K562 (cell line): Measurements from ENCODE around the gene MYADML2. TPM values are rescaled to one million over a fixed set of nuclear protein-coding genes. Genes with fewer than 3 reads are reported as not detected.

Experiments
- BCOR ChIP-seq: fragments of 450-650 bp; IDR thresholded peaks from 2 replicates; pipeline ENCODE4 v1.6.1; 2016
- CEBPG ChIP-seq, 3 experiments: fragments of 200-800 bp in 1 of 3; sonication (Bioruptor generic) in 1 of 3; sonication (generic) in 1 of 3; formaldehyde crosslinking in 1 of 3; IDR thresholded peaks in 2 of 3; conservative IDR thresholded peaks in 1 of 3; 2 replicates each; pipeline versions ENCODE4 v1.6.1 to v1.8.0; 2016 to 2022; ENCODE audit warnings: missing compliant biosample characterization in 2 of 3, missing genetic modification characterization in 2 of 3, mild to moderate bottlenecking in 1 of 3, missing genetic modification reagents in 1 of 3
- CXXC5 ChIP-seq: fragments of 250-450 bp; sonication (Bioruptor Pico); IDR thresholded peaks from 2 replicates; pipeline ENCODE4 v1.8.0; 2022; ENCODE audit warnings: inconsistent platforms, mild to moderate bottlenecking, moderate library complexity
- ESRRA ChIP-seq: fragments of 450-650 bp; IDR thresholded peaks from 2 replicates; pipeline ENCODE4 v1.6.1; 2014; ENCODE audit warnings: low read depth, mild to moderate bottlenecking, moderate library complexity, borderline replicate concordance
- JUND ChIP-seq, 2 experiments: IDR thresholded peaks; 2 replicates in 1 of 2; 3 replicates in 1 of 2; pipeline ENCODE4 v1.6.1; 2011; ENCODE audit warnings: borderline replicate concordance in 2 of 2, low read depth in 2 of 2, low read length in 2 of 2, improper control_type of control experiment in 1 of 2, missing biosample characterization in 1 of 2, missing genetic modification characterization in 1 of 2, missing genetic modification reagents in 1 of 2
- MECOM ChIP-seq: fragments of 250-450 bp; sonication (Bioruptor Pico); IDR thresholded peaks from 2 replicates; pipeline ENCODE4 v1.8.0; 2022; ENCODE audit warnings: inconsistent platforms
- PHF8 ChIP-seq: fragments of 200-600 bp; sonication (generic); IDR thresholded peaks from 2 replicates; pipeline ENCODE4 v1.6.1; 2012; ENCODE audit warnings: mixed run types, mild to moderate bottlenecking, inconsistent platforms, low read length, moderate library complexity, borderline replicate concordance
- POLR2A ChIP-seq: fragments of 450-650 bp; conservative IDR thresholded peaks from 2 replicates; pipeline ENCODE4 v1.6.1; 2016
- TCF3 ChIP-seq: sonication (generic); formaldehyde crosslinking; IDR thresholded peaks from 2 replicates; pipeline ENCODE4 v1.4.0; 2020; ENCODE audit warnings: mild to moderate bottlenecking, missing genetic modification reagents
- TCF7 ChIP-seq: sonication (generic); IDR thresholded peaks from 2 replicates; pipeline ENCODE4 v1.6.1; 2016; ENCODE audit warnings: antibody characterized with exemption, borderline replicate concordance
- WHSC1 ChIP-seq: IDR thresholded peaks from one replicate; pipeline ENCODE4 v1.6.1; 2012; ENCODE audit warnings: low read length, control low read depth, inconsistent platforms
- YY1 ChIP-seq, 3 experiments: IDR thresholded peaks; 2 replicates each; pipeline ENCODE4 v1.6.1; 2011; ENCODE audit warnings: low read length in 2 of 3, mild to moderate bottlenecking in 2 of 3, moderate library complexity in 2 of 3, borderline replicate concordance in 1 of 3, control low read depth in 1 of 3, low read depth in 1 of 3; ENCODE audit not compliant: insufficient read depth in 3 of 3, insufficient replicate concordance in 2 of 3, control insufficient read depth in 1 of 3, insufficient read length in 1 of 3; ENCODE audit errors: extremely low read depth in 1 of 3
- ZBTB7A ChIP-seq: IDR thresholded peaks from 2 replicates; pipeline ENCODE4 v1.6.1; 2011; ENCODE audit warnings: low read depth, mild to moderate bottlenecking, low read length, moderate library complexity, borderline replicate concordance; ENCODE audit not compliant: control insufficient read depth
- ZFP36 ChIP-seq: fragments of 150-350 bp; IDR thresholded peaks from 2 replicates; pipeline ENCODE4 v1.6.1; 2018; ENCODE audit warnings: low read length, low read depth; ENCODE audit not compliant: partially characterized antibody
- ZFP91 ChIP-seq: sonication (generic); formaldehyde crosslinking; IDR thresholded peaks from 2 replicates; pipeline ENCODE4 v1.8.0; 2022; ENCODE audit warnings: mild to moderate bottlenecking, missing genetic modification reagents
- ZNF263 ChIP-seq: sonication (generic); formaldehyde crosslinking; IDR thresholded peaks from 2 replicates; pipeline ENCODE4 v1.8.0; 2022; ENCODE audit warnings: mild to moderate bottlenecking, missing genetic modification reagents, borderline replicate concordance
- polyA plus RNA-seq, 8 experiments: library from polyadenylated mRNA; depleted of rRNA in 4 of 8; stranded (reverse) in 5 of 8; unstranded in 3 of 8; fragments of >200 nt; fragmentation: Nextera tagmentation in 2 of 8; fragmentation: Illumina TruSeq in 1 of 8; extraction: Ambion mirVana in 2 of 8; extraction: Trizol in 1 of 8; gene quantifications; 2 replicates each; pipeline versions ENCODE4 v1.2.1 to v1.2.3, GENCODE V29; 2011 to 2014; ENCODE audit warnings: inconsistent platforms in 1 of 8, missing spikeins in 1 of 8
- total RNA-seq, 7 experiments: library from RNA; depleted of rRNA in 6 of 7; stranded (reverse); fragments of >200 nt in 6 of 7; fragmentation: Illumina TruSeq in 2 of 7; extraction: Trizol in 2 of 7; gene quantifications; 2 replicates each; pipeline versions ENCODE4 v1.2.1 to v1.2.3, GENCODE V29; 2011 to 2021; ENCODE audit warnings: low replicate concordance in 1 of 7
- TF ChIP-seq, protein P1 (sequence below): sonication (generic); formaldehyde crosslinking; IDR thresholded peaks from 2 replicates; pipeline ENCODE4 v1.8.0; 2023; ENCODE audit warnings: missing genetic modification reagents, mild to moderate bottlenecking, borderline replicate concordance

MYADML2 gene
- total and polyA plus RNA-seq, 9 of the 15 experiments (the other 6 are each of a cell fraction or from before 2014, with no cell fraction given): not detected

DNA sequence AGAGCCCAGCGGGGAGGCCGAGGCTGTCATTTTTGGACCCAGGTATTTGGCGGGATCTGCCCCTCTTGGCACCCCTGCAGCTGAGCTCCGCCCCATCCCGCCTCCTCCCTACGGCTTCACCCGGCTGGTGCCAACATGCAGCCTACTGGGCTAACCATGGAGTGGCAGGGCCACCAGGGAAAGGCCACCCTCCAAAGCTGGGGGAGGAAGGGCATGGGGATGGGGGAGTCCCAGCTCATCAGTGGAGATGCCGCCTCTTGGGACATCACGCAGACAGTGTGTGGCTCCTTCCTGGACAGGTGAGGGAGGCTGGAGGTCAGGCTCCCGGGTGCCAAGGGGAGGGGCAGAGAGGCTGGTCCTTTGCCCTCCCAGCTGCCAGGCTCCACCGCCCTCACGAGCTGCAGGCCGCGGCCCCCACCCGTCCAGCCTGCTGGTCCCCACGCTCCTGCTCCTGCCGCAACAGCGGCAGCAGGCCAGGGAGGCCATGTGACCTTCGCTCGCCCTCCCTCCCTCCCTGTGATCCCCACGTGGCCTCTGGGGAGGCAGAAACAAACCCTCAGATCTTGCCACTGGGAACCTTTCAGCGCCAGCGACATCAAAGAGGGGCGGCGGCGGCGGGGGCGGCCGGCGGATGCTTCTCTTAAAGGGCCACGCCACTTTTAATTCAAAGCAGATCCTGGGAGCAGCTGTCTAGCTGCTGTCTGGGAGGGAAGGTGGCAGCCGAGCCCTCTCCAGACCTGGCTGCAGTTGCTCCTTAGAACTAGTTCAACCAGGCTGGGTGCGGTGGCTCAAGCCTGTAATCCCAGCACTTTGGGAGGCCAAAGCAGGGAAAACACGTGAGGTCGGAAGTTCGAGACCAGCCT lies 20.7 kb upstream of the MYADML2 start (continued):
- TF ChIP-seq, protein P1, sequence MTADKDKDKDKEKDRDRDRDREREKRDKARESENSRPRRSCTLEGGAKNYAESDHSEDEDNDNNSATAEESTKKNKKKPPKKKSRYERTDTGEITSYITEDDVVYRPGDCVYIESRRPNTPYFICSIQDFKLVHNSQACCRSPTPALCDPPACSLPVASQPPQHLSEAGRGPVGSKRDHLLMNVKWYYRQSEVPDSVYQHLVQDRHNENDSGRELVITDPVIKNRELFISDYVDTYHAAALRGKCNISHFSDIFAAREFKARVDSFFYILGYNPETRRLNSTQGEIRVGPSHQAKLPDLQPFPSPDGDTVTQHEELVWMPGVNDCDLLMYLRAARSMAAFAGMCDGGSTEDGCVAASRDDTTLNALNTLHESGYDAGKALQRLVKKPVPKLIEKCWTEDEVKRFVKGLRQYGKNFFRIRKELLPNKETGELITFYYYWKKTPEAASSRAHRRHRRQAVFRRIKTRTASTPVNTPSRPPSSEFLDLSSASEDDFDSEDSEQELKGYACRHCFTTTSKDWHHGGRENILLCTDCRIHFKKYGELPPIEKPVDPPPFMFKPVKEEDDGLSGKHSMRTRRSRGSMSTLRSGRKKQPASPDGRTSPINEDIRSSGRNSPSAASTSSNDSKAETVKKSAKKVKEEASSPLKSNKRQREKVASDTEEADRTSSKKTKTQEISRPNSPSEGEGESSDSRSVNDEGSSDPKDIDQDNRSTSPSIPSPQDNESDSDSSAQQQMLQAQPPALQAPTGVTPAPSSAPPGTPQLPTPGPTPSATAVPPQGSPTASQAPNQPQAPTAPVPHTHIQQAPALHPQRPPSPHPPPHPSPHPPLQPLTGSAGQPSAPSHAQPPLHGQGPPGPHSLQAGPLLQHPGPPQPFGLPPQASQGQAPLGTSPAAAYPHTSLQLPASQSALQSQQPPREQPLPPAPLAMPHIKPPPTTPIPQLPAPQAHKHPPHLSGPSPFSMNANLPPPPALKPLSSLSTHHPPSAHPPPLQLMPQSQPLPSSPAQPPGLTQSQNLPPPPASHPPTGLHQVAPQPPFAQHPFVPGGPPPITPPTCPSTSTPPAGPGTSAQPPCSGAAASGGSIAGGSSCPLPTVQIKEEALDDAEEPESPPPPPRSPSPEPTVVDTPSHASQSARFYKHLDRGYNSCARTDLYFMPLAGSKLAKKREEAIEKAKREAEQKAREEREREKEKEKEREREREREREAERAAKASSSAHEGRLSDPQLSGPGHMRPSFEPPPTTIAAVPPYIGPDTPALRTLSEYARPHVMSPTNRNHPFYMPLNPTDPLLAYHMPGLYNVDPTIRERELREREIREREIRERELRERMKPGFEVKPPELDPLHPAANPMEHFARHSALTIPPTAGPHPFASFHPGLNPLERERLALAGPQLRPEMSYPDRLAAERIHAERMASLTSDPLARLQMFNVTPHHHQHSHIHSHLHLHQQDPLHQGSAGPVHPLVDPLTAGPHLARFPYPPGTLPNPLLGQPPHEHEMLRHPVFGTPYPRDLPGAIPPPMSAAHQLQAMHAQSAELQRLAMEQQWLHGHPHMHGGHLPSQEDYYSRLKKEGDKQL (CRISPR knock-in tag): 0 out of 2 replicates have a peak, but pooled peaks have one; percentile 27
- TF ChIP-seq POLR2A (0 out of 2 replicates have a peak, but pooled peaks have one; percentile 30), JUND (IDR thresholded peaks at IDR 0.05; ENCODE audit: borderline replicate concordance, low read depth, low read length) (peak; percentile 4; the same call in 1 of the 2 replicates), JUND (tag; IDR thresholded peaks at IDR 0.05; ENCODE audit: borderline replicate concordance, low read depth, low read length) (no peak; the same call in 2 of the 3 replicates), ESRRA (peak; percentile 20; the same call in 1 of the 2 replicates), ZFP91 (CRISPR knock-in tag) (peak; percentile 96), CEBPG (CRISPR knock-in tag; IDR thresholded peaks at IDR 0.05) (0 out of 2 replicates have a peak, but pooled peaks have one; percentile 6), CEBPG (tag; conservative IDR thresholded peaks at IDR 0.05 in 1 of 2, IDR thresholded peaks at IDR 0.05 in 1 of 2) (no peak), ZFP36 (peak; percentile 92), WHSC1 (no peak), ZNF263 (peak; percentile 65; the same call in 1 of the 2 replicates), YY1 (IDR thresholded peaks at IDR 0.05; ENCODE audit: borderline replicate concordance in 1 of 3, control insufficient read depth in 1 of 3, extremely low read depth in 1 of 3, insufficient read depth in 3 of 3, insufficient read length in 1 of 3, insufficient replicate concordance in 2 of 3, low read depth in 1 of 3, low read length in 2 of 3) (peak in 1 of 3 experiments; percentile 41), PHF8 (peak; percentile 16; the same call in 1 of the 2 replicates), TCF7 (peak; percentile 99), ZBTB7A (peak; percentile 83), TCF3 (CRISPR knock-in tag) (peak; percentile 19; the same call in 1 of the 2 replicates), CXXC5 (CRISPR knock-in tag) (peak; percentile 59; the same call in 1 of the 2 replicates), BCOR (peak; percentile 77), MECOM (no peak)
